HG02970 (cell line): ENCODE data around the gene PDE1C.

ENCODE experiments used
- ATAC-seq: cut with Tn5 transposase; IDR thresholded peaks from one replicate; pipeline ENCODE4 v1.9.1; 2021; ENCODE audit warnings: mild to moderate bottlenecking, moderate library complexity, moderate number of reproducible peaks; ENCODE audit not compliant: unreplicated experiment, low FRiP score

PDE1C gene

DNA sequence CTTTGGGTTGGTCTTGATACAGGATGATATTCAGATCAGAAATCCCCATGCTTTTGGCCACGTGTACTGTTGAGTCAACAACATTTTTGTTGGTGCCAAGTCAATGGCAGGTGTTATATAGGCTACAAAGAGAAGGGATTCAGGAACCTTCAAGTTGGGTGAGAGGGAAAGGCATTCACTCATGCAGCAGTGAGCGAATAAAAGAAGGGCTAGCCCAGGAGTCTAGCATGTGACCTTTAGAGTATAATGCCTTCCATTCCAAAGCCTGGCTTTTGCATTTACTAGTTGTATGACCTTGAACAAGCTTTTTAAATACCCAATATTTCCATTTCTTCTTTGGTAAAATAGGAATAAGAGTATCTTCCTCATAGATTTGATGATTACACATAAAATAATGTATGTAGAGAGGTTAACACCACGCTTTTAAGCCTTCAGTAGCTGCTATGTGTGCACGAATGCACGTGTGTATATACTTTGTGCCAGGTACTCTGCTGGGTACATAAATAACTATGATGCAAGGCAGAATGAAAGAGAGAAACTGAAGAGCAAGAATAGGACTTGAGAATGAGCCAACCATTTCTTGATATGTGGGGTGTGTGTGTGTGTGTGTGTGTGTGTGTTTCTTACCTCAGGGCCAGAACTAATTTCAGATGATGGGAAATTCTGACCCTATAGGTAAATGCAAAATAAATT, 163.6 kb downstream of the PDE1C start:
- ATAC-seq: no peak

DNA sequence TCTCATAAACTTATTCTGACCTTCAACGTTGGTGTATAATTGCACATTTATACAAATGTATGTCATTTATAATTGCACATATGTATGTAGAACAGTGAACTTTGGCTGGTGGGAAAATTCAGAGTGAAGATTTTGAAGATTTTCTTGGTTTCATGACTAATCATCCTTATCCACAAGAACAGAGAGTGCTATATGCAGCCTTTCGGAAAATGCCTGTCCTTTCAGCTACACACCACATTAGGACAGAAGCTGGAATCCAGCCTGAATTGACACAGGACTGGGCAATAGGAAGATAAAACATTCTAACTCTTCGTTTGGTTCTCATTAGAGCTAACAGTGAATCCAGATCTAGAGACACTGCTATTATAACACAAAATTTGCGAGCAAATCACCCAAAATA, 166.2 kb downstream of the PDE1C start:
- ATAC-seq: no peak

DNA sequence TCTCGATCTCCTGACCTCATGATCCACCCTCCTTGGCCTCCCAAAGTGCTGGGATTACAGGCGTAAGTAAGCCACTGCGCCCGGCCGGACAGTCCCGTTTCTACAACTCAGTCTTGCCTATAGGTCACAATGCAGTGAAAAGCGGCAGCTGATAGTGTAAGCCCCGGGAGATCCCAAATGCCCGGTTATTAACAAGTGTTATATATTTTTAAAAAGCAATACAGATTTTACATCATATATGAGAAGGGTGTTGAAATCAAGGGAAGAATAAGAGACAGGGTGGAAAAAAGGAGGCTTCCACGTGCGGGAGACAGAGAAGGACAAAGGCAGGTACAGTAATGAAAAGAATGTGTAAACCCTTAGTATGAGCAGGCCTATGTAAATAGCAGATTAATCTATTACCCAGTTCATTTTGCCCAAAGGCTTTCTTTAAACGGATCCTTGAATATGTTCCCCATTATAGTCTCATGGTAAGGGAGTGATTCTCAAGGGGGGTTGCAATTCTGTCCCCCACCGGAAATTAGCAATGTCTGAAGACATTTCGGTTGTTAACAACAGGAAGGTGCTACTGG, 170.8 kb downstream of the PDE1C start:
- ATAC-seq: no peak

DNA sequence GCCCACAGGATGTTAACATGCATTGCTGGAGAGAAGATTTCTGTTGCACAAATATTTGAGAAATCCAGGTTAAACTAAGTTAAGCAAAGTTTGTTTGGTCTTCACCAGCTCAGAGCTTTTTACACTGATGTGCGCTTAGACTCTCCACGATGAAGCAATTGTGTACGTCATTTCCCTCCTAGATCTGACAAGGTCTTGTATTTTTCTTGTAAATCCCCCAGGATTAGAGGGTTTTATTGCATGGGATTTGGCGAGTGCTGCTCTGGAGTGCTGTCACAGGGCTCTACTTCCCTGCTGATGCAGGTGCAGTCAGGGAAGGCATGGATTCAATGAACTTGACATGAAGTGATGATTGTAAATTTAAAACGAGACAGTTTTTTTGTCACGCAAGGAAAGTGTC, 173.3 kb downstream of the PDE1C start:
- no peak for ATAC-seq

DNA sequence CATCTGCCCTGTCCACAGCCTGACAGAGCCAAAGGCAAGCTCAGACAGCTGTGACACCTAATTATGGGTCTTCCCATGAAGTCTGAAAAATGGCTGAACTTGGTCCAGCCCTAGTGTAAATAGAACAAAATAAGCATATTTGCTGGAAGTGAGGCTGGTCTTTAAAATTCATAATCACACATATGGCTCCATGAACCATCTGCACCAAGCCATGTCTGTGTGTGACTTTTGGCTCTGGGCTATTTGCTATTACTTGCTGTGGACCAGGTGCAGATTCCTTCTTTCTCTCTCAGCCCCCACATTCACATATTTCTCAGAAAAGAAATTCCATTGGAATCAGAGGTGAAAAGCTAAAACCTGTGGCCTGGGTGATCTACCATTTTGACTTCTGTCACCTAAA, 175.9 kb downstream of the PDE1C start:
- ATAC-seq: no peak

DNA sequence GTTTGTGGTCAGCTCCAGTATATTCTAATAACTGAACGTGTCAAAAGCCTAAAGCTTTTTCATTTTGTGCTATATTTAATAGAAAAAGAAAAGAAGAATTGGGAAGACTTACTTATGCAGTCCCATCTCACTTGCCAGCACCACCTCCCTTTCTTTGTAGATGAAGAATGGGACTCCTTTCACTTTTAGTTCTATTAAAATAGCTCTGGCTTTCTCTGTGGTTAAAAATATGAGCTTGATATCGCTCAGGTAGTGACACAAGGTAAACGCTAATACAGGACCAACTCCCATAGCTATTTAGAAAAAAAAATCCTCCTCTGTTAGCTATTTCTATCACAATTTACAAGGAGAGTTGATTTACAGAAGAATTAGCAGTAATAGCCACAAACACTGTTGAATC, 176.8 kb downstream of the PDE1C start:
- ATAC-seq: no peak

DNA sequence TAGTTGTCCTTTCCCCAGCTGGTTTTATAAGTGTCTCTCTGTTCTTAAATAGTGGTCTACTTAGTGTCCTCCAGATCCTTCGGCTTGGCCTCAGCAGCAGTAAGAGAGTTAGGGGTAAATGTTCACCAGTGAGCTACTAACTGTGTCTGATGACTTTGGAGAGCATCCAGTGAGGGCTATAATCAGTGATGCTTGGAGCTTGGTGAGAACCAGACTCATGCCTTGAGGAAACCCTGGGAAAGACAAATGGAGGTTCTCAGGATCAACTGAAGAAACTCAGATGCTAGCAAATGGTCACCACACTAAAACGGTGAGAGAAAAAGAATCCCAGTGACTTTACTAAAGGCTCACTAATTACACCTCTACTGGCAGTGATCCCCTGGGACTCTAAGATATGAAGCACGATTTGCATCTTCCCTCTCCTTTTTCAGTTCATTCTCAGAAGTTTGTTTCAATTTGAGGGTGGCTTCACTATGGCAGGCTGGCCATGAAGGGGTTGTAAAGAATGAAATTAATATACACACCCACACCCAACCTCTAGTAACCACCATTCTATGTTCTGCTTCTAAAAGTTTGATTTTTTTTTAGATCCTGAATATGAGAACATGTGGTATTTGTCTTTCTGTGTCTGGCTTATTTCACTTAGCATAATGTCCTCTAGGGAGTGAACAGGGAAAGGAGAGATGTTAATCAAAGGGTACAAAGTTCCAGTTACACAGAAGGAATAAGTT, 177.9 kb downstream of the PDE1C start:
- peak; percentile 89 for ATAC-seq

DNA sequence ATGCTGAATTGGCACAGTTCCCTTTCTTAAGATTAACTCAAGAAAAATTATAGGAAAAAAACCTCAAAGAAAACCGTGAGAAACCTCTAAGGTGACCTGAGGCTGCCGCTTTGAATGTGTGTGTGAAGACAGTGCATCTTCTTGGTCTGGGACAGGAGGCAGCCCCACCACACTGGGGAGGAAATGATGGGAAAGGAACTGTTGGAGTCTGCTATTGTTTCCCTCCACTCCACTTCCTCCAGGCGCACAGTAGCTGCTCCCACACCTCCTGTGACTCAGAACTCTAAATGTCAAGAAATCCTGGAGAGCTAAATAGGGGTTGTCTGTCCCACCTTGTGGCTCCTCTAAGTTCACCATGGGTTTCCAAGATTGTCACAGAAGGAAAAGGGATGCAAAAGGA, 179.4 kb downstream of the PDE1C start:
- no peak for ATAC-seq

DNA sequence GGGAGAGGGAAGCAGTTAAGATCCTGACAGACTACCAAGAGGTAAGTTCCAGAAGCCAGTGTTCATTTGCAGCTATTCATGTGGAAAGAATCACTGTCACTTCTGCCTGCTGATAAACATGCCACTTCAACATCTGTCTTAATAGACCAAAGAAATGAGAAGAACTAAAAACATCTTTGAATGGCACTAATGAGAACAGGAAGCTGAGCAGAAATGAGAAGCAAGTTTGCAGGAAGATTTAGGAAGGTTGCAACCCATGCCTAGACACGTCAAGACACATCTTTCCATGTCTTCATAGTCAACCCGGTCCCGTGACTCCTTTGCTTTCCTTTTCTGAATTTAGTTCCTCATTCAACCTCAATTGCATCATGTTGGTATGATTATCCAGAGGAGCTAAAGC, 180.0 kb downstream of the PDE1C start:
- ATAC-seq: no peak

DNA sequence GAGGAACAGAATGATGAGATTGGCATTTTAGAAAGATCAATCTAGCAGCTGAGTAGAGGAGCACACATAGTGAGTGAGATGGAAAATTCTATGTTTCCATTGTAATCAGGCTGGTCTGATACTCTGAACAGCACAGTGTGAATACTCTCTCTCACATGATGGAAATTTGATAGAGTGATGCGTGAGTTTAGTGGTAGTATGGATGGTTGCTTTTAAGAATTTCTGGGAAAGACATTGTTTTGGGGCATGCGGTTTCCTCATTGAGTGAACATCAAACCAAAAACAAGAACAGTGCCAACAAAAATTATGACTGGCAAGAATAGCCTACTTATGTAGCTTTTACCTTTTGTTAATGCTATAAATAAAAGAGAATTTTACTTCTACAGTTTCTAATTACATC, 183.2 kb downstream of the PDE1C start:
- ATAC-seq: no peak

DNA sequence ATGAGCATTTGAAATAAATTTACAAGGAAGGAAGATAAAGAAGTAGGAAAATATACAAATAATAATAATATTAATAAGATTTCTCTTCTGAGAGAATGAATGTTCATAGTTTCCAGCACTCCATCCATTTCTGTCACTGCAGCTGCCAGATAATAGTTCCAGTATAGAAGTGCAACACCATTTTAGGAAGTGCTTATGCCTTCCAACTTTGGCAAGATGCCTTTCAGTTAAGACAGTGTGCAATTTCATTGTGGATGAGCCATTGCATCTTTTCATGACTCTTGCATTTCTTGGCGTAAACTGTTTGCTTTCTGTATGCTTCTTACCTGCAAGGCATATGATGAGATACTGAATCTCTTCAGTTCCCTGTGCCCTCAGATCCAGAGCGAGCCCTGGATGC, 185.0 kb downstream of the PDE1C start:
- ATAC-seq: no peak

DNA sequence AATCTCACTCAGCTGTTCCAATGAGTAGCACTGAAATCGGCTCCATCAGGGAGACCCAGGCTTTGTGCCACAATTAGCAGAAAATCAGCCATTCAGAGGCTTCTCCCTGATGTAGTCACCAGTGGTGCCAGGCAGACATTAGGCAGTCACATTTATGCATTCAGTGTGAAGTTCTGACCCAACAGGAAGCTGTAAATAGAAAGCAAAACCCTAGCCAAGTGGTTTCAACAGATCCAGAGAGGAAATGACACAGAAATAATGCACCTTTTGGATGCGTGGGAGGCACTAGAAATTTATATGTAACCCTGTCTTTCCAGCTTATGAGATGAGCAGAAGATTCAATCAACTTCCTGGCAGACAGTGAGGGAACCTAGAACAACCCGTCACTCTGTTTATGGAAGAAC, 186.4 kb downstream of the PDE1C start:
- ATAC-seq: peak; percentile 78

DNA sequence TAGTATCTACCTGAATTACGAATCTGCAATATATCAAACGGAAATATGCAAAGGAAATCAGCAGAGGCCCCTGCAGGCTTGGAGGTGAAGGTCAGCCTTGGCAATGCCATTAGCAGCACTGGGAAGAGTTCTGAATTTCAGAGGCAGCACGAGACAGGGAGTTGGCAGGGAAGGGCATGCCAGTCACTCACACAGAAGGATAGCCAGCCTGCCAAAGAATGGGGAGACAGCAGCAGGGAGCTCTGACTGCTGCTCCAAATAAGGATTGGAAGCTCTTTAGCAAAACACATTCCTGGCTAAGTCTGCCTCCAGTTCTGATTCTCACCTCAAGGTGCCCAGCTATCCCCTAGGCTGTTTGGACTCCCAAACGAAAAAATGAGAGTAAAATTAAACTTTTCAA, 188.0 kb downstream of the PDE1C start:
- no peak for ATAC-seq

DNA sequence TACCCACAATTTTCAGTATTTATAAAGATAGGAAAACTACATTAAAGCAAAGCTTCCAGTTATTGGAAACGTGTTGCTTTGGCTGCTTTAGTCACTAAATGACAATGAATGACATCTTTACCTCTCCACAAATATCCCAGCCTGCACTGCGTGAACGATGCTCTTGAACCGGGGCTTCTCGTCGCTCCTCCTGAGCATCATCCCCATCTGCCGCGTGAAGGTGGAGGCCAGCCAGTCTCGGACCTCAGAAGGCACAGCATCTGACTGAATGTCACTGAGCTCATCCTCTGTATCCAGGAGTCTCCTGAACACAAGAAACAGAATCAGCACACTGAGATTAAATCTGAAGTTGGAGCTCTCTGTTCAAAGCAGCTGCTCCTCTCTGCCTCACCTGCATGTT, 191.3 kb downstream of the PDE1C start:
- no peak for ATAC-seq

DNA sequence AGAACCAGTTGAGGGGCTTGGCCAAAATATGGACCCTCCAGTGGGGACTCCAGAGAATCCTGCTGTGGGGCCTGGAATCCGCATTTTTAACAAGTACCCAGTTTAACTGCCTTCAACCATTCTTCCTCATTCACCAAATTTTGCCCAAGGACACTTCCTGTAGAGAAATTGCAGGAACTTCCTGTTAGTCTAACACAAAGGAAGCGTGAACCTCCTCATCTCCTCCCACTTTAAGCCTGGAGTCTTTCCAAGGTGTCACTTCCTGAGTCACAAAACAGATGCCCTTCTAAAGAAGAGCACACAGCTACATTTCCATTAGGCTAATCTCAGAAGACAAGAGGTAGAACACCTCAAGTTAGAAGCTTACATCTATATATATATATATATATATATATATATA, 194.8 kb downstream of the PDE1C start:
- ATAC-seq: no peak

DNA sequence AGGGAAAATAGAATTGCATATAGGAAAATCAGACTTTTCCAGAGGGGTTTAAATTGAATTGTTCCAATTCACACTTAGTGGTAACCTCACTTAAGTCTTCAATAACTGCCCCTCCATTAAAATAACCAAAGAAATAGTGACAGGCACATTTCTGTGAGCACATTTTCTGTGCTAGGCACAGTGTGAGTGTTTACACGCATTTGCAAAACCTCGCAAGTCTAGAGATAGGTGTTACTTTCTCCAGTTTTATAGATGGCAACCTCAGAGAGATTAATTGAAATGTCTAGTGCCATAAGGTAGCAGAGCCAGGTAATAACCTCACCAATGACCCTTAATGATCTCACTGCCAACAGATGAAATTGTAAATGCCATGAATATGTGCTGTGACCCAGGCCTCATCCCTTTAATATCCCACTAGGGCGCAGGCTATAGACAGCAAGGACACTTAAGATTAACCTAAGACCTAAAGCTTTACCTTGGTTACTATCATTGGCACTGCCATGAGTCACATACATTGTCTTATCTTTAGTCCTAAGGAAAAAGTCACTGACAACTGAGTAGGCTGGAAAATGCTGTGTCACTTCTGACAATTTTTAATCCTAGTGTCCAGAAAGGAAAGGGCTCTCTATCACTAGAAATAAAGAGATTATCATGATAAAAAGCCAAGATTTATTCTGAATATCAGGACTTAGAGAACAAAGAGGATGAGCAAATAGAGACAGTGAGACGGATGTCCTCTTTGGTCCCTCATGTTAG, 195.4 kb downstream of the PDE1C start:
- no peak for ATAC-seq

DNA sequence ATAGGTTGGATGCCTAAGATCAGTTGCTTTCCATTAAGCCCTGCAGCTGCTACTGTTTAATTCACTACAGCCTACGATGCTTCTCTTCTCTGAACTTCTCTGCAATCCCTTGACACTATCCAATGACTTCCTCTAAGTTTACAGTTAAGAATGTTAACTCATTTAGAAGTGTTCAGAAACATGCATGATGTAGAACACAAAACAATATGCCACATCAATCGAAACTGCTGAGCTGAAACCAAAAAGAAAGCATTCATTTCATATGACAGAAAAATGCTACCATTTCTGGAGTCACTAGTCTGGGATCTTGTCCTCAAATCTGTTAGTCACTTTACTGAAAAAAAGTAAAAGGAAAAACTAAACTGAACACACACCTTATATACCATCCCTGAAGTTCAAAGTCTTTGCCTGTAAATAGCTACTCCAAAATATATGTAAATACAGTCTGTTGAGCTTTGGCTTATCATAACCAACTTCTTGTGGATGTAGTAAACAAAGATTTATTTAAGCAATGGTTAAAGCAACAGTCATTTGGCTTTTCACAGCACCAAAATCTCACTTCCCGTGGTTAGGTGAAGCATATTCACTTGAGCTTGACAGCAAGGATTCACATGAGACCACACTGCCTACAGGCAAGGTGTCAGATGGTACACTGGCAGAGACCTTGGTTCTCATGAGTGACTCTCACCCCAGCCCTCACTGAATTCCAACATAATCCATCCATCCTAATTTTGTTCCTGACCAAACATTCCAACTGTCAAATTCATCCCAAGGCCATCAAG, 196.2 kb downstream of the PDE1C start:
- ATAC-seq: peak; percentile 51

DNA sequence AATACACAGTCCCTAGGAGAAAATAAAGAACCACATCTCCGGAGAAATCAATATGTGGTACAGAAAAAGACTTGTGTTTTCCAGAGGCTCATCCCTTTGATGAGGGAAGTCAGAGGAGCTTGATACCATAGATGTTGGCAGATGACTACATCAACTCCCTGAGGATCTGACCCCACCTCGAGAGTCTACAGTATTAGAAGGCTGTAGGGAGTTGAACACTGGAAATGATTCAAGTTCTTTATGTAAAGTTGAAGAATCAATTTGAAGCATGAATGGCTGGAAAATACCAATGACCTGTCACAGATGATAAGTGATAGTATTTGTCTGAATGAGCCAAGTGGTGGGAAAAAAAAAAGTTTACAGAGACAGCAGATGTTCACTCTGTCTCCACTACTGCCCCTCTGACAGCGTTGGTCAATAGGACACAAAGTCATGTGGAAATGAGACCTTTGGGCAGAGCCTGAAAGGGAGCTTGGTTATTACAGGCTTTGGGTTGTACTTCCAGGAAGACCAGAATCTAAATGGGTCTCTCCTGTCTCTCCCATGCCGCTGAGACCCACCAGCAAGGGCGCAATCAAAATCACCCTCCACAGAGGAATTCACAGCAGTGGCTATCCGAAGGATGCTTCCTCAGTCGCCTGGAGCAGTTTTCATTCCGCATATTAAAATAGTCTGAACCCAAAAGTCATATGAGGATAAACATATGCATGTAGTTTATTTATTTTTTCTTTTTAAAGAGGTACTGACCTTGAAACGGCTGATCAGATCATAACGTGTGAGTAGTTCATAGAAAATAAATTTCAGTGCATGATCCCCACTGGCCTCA, 197.4 kb downstream of the PDE1C start:
- no peak for ATAC-seq

DNA sequence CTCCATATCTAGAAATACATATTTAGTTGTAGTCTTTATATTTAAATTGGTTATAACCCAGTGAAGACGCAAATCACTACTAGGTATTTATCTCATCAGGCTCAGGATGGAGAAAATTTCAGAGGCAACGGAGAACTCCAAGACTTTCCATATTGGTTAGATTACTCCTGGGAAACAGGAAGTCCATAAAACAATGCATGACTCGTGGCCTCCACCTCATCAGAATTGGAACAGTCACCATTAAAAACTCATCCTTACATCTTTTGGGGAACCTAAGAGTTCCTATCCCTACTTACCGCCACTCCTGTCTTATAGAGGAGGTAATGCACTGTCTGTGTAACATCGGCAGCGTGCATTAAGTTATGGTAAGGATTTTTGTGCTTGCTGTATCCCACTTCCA, 205.6 kb downstream of the PDE1C start:
- ATAC-seq: no peak

DNA sequence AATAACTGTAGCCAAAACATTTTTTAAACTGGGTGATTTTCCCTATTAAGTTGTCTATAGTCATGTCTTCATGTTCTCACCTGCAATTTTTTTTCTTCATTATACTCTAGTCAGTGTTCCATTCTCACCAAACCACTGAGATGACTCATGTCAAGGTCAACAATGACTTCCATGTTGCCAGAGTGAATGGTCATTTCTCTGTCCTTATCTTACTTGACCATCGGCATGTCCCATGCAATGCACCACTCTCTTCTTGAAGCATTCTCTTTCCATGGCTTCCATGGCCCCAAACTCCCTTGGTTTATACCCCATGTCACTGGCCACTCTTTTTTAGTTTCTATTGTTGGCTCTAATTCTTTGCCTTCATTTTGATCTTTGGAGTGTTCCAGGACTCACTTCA, 209.3 kb downstream of the PDE1C start:
- no peak for ATAC-seq
